Measurements from ENCODE around the gene MAEA.

MAEA gene

GRCh38 chr4:1380368-1381151 is 90.9 kb downstream of the MAEA start:
- DNase-seq = no peak

- no peak for DNase-seq
These were observed 91.5 kb downstream of the MAEA start for GRCh38 chr4:1381181-1381621.

GRCh38 chr4:1381944-1382541 is 92.4 kb downstream of the MAEA start:
- DNase-seq = no peak

- no peak for DNase-seq
These were observed 93.4 kb downstream of the MAEA start for GRCh38 chr4:1382776-1383727.

GRCh38 chr4:1383728-1384591 is 94.3 kb downstream of the MAEA start:
- DNase-seq = no peak

GRCh38 chr4:1384675-1385372 is 95.1 kb downstream of the MAEA start:
- DNase-seq = no peak

GRCh38 chr4:1385373-1386340 is 96.0 kb downstream of the MAEA start:
- DNase-seq = no peak
